GM21717 (cell line): ENCODE results near the gene HOXA13.

Experiments
- ATAC-seq: cut with Tn5 transposase; IDR thresholded peaks from one replicate; pipeline ENCODE4 v1.9.1; 2021; ENCODE audit warnings: mild to moderate bottlenecking, moderate library complexity; ENCODE audit not compliant: unreplicated experiment

The HOXA13 gene

GRCh38 chr7:27160546-27161213, 39.2 kb downstream of the HOXA13 start:
- ATAC-seq: peak; percentile 58

- no peak for ATAC-seq
Measured at GRCh38 chr7:27160145-27160545, 39.7 kb downstream of the HOXA13 start.

GRCh38 chr7:27159266-27160144, 40.4 kb downstream of the HOXA13 start:
- no peak for ATAC-seq

GRCh38 chr7:27158436-27159265, 41.2 kb downstream of the HOXA13 start:
- no peak for ATAC-seq

- ATAC-seq: no peak
Measured at GRCh38 chr7:27157702-27158431, 42.0 kb downstream of the HOXA13 start.

GRCh38 chr7:27156916-27157701, 42.8 kb downstream of the HOXA13 start:
- ATAC-seq: no peak

- ATAC-seq: no peak
Measured at GRCh38 chr7:27156508-27156898, 43.4 kb downstream of the HOXA13 start, which contains the start of gene HOXA7. Gene HOXA7, minus strand, starts transcription at chr7:27156675. Its CDS starts 130 bp downstream, at chr7:27156545.

- ATAC-seq: no peak
Measured at GRCh38 chr7:27155816-27156507, 43.9 kb downstream of the HOXA13 start.

GRCh38 chr7:27154901-27155815, 44.7 kb downstream of the HOXA13 start:
- ATAC-seq: no peak

- no peak for ATAC-seq
Measured at GRCh38 chr7:27154369-27154768, 45.5 kb downstream of the HOXA13 start.

GRCh38 chr7:27153526-27153925, 46.4 kb downstream of the HOXA13 start:
- no peak for ATAC-seq

GRCh38 chr7:27152816-27153442, 47.0 kb downstream of the HOXA13 start:
- ATAC-seq: no peak

GRCh38 chr7:27151931-27152815, 47.7 kb downstream of the HOXA13 start, which contains the start of gene HOXA3:
Gene HOXA3, minus strand, starts transcription at chr7:27152583. Its CDS starts 41,943 bp downstream, at chr7:27110640.
- no peak for ATAC-seq

GRCh38 chr7:27151341-27151930, 48.5 kb downstream of the HOXA13 start:
- no peak for ATAC-seq

GRCh38 chr7:27150568-27151340, 49.1 kb downstream of the HOXA13 start:
- peak; percentile 70 for ATAC-seq
